CD14-positive monocyte (primary cell): ENCODE results near the gene FEZF1. TPM values are rescaled to one million over a fixed set of nuclear protein-coding genes. Genes with fewer than 3 reads are reported as not detected.

Experiments used
- DNase-seq, 3 donors: peaks; one replicate each; pipeline ENCODE4 v3.0.0-alpha.2; 2011 to 2022
- H2AFZ ChIP-seq: 2 replicates; pipeline ENCODE4 v1.6.0; 2012; ENCODE audit warnings: mild to moderate bottlenecking, low read depth, low read length, inconsistent platforms; ENCODE audit not compliant: insufficient read depth, poor library complexity, severe bottlenecking
- H3K27ac ChIP-seq, 2 donors: 1 replicate in 1 of 2; 2 replicates in 1 of 2; pipeline ENCODE4 v1.5.1; 2012 to 2013; ENCODE audit warnings: low read length in 2 of 2, control low read depth in 1 of 2, inconsistent platforms in 1 of 2, low read depth in 1 of 2, mild to moderate bottlenecking in 1 of 2
- H3K27me3 ChIP-seq, 2 donors: one replicate each; pipeline versions ENCODE4 v1.6.0 to v1.6.1; 2011 to 2013; ENCODE audit warnings: low read length in 2 of 2; ENCODE audit not compliant: control insufficient read depth in 2 of 2, insufficient read depth in 2 of 2
- H3K36me3 ChIP-seq, 2 donors: replicated peaks in 1 of 2; 1 replicate in 1 of 2; 2 replicates in 1 of 2; pipeline versions ENCODE4 v1.5.1 to v1.6.1; 2012 to 2013; ENCODE audit warnings: low read length in 2 of 2, control low read depth in 1 of 2, inconsistent platforms in 1 of 2, mild to moderate bottlenecking in 1 of 2; ENCODE audit not compliant: insufficient read depth in 2 of 2, control insufficient read depth in 1 of 2
- H3K4me1 ChIP-seq, 2 donors: 1 replicate in 1 of 2; 2 replicates in 1 of 2; pipeline versions ENCODE4 v1.5.1 to v1.6.1; 2012 to 2013; ENCODE audit warnings: low read length in 2 of 2, control low read depth in 1 of 2, inconsistent platforms in 1 of 2, mild to moderate bottlenecking in 1 of 2, moderate library complexity in 1 of 2; ENCODE audit not compliant: insufficient read depth in 2 of 2, control insufficient read depth in 1 of 2
- H3K4me2 ChIP-seq: replicated peaks from 2 replicates; pipeline ENCODE3; 2012; ENCODE audit warnings: low read length, moderate library complexity, mild to moderate bottlenecking; ENCODE audit not compliant: poor library complexity, severe bottlenecking; ENCODE audit errors: extremely low read depth
- H3K4me3 ChIP-seq, 3 experiments: fragments of 200-600 bp in 1 of 3; sonication (generic) in 1 of 3; replicated peaks in 1 of 3; 1 replicate in 2 of 3; 2 replicates in 1 of 3; pipeline ENCODE4 v1.5.1; 2011 to 2013; ENCODE audit warnings: low read length in 3 of 3, mild to moderate bottlenecking in 3 of 3, control low read depth in 2 of 3, low read depth in 2 of 3, inconsistent platforms in 1 of 3, moderate library complexity in 1 of 3
- H3K79me2 ChIP-seq: 2 replicates; pipeline ENCODE4 v1.6.0; 2012; ENCODE audit warnings: mild to moderate bottlenecking, control low read depth, inconsistent platforms, low read length, moderate library complexity; ENCODE audit not compliant: insufficient read depth
- H3K9ac ChIP-seq: 2 replicates; pipeline ENCODE4 v1.6.0; 2017; ENCODE audit warnings: low read length, mild to moderate bottlenecking; ENCODE audit not compliant: insufficient read depth, poor library complexity, severe bottlenecking
- H3K9me3 ChIP-seq, 2 donors: replicated peaks in 1 of 2; 1 replicate in 1 of 2; 2 replicates in 1 of 2; pipeline versions ENCODE4 v1.5.1 to v1.6.1; 2012 to 2013; ENCODE audit warnings: low read length in 2 of 2, control low read depth in 1 of 2; ENCODE audit not compliant: control insufficient read depth in 1 of 2, insufficient read depth in 1 of 2
- H4K20me1 ChIP-seq: 2 replicates; pipeline ENCODE4 v1.6.0; 2012; ENCODE audit warnings: mild to moderate bottlenecking, low read length, control low read depth, moderate library complexity; ENCODE audit not compliant: insufficient read depth
- H3K27ac Mint-ChIP-seq, 7 donors: one replicate each; pipeline ENCODE4 v1.8.0; 2020; ENCODE audit warnings: mild to moderate bottlenecking in 7 of 7, mixed read lengths in 7 of 7, moderate library complexity in 6 of 7, inconsistent platforms in 2 of 7
- H3K27me3 Mint-ChIP-seq, 3 donors: one replicate each; pipeline ENCODE4 v1.8.0; 2021 to 2022; ENCODE audit warnings: low read depth in 3 of 3, mild to moderate bottlenecking in 3 of 3, mixed read lengths in 3 of 3, moderate library complexity in 3 of 3, inconsistent platforms in 1 of 3
- H3K36me3 Mint-ChIP-seq, 2 donors: one replicate each; pipeline ENCODE4 v1.8.0; 2020; ENCODE audit warnings: mixed read lengths in 2 of 2, inconsistent platforms in 1 of 2, mild to moderate bottlenecking in 1 of 2
- H3K4me1 Mint-ChIP-seq: one replicate; pipeline ENCODE4 v1.8.0; 2020; ENCODE audit warnings: mild to moderate bottlenecking, mixed read lengths
- H3K4me3 Mint-ChIP-seq, 2 donors: one replicate each; pipeline ENCODE4 v1.8.0; 2020; ENCODE audit warnings: mild to moderate bottlenecking in 2 of 2, mixed read lengths in 2 of 2, moderate library complexity in 1 of 2
- H3K9me3 Mint-ChIP-seq, 7 donors: one replicate each; pipeline ENCODE4 v1.8.0; 2020 to 2022; ENCODE audit warnings: mixed read lengths in 7 of 7, mild to moderate bottlenecking in 6 of 7, moderate library complexity in 6 of 7, inconsistent platforms in 2 of 7
- WGBS: methylation state at CpG from one replicate; pipeline ENCODE4 v1.1.5; 2013; ENCODE audit warnings: missing lambda C conversion rate; ENCODE audit not compliant: insufficient coverage; 5-methylcytosine and 5-hydroxymethylcytosine counted together
- intact Hi-C, 2 donors: fragments of 100-400 bp; cut with micrococcal nuclease; formaldehyde crosslinking; loops; one replicate each; pipeline versions ENCODE4 v1.15.0 to v1.15.1; 2023
- polyA plus RNA-seq, 3 donors: library from polyadenylated mRNA; depleted of rRNA in 1 of 3; unstranded in 2 of 3; stranded (reverse) in 1 of 3; fragments of 300-500 nt in 2 of 3; fragments of >200 nt in 1 of 3; fragmentation: Illumina TruSeq in 2 of 3; gene quantifications; 1 replicate in 2 of 3; 2 replicates in 1 of 3; pipeline ENCODE4 v1.2.3, GENCODE V29; 2012 to 2021
- TF ChIP-seq, protein P1 (sequence below): fragments of 200-600 bp; IDR thresholded peaks from one replicate; pipeline ENCODE4 v1.8.0; 2022; ENCODE audit warnings: antibody characterized with exemption, mild to moderate bottlenecking

Gene FEZF1
- polyA plus RNA-seq, 3 donors = not detected

DNA sequence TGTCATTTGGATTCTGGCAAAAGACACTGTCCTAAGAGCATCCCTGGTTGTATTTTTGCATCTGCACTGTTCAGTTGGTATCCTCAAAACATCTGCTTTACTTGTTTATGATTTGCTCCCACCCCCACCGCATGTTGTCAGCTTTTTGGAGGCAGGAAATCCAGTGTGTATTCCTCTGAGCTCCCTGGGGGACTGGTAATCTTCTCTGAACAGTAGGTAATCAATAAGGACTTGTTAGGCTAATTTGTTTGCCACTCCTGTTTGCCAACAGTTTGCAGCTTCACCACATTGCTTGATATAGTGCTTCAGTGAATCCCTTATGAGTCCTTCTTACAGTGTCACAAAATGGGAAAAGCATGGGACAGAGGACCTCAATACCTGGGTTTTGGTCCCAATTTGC, 49.1 kb downstream of the FEZF1 start:
- Histone ChIP-seq H3K79me2 (no peaks in the 10 kb centered on the region), H3K27me3 (no peaks in the 10 kb centered on the region), H2AFZ (no peak overlapping the region), H4K20me1 (no peaks in the 10 kb centered on the region), H3K4me3 (no peak overlapping the region), H3K36me3 (no peaks in the 10 kb centered on the region), H3K27ac (no peak overlapping the region), H3K4me2 (no peak overlapping the region), H3K4me1 (no peaks in the 10 kb centered on the region), H3K9me3 (no peaks in the 10 kb centered on the region), H3K9ac (no peak overlapping the region)
- intact Hi-C loops = no loop called here
- no peaks in the 10 kb centered on the region for H3K36me3 Mint-ChIP-seq
- H3K27me3 Mint-ChIP-seq = peaks cover 0 to 3% (median 0%) of the 10 kb centered on the region in 3 donors
- WGBS = no CpG with 5 or more reads among the region's 1 CpG
- no peak overlapping the region for H3K27ac Mint-ChIP-seq
- no peak for DNase-seq
- H3K9me3 Mint-ChIP-seq = peaks cover 0 to 4% (median 0%) of the 10 kb centered on the region in 7 donors
- no peaks in the 10 kb centered on the region for H3K4me1 Mint-ChIP-seq
- TF ChIP-seq, protein P1, sequence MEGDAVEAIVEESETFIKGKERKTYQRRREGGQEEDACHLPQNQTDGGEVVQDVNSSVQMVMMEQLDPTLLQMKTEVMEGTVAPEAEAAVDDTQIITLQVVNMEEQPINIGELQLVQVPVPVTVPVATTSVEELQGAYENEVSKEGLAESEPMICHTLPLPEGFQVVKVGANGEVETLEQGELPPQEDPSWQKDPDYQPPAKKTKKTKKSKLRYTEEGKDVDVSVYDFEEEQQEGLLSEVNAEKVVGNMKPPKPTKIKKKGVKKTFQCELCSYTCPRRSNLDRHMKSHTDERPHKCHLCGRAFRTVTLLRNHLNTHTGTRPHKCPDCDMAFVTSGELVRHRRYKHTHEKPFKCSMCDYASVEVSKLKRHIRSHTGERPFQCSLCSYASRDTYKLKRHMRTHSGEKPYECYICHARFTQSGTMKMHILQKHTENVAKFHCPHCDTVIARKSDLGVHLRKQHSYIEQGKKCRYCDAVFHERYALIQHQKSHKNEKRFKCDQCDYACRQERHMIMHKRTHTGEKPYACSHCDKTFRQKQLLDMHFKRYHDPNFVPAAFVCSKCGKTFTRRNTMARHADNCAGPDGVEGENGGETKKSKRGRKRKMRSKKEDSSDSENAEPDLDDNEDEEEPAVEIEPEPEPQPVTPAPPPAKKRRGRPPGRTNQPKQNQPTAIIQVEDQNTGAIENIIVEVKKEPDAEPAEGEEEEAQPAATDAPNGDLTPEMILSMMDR = no peak
- no peak overlapping the region for H3K4me3 Mint-ChIP-seq

Other genes with a start within 250 kb of the FEZF1 start
- under 1 TPM in 2 of 3 donors, not detected in 1; 0.22 to 0.33 TPM for gene AASS, start 160.5 kb downstream of the FEZF1 start, polyA plus RNA-seq